ENCODE data around the gene LIPK.

DNA sequence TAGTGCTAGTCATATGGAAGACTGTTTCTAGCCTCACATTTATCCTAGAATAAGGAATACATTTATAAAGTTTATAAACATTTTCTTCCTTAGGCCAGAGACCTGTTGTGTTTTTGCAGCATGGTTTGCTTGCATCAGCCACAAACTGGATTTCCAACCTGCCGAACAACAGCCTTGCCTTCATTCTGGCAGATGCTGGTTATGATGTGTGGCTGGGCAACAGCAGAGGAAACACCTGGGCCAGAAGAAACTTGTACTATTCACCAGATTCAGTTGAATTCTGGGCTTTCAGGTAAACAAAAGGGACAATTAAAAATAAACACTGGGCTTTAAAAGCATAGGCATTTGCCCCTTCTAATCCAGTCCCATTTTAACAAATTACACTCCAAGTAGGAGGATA, 37.6 kb upstream of the LIPK start:
- TF ChIP-seq EZH2phosphoT487 (IDR thresholded peaks at IDR 0.05; ENCODE audit: low read depth, severe bottlenecking, unreplicated experiment) = no peak
- TF ChIP-seq, protein P1, sequence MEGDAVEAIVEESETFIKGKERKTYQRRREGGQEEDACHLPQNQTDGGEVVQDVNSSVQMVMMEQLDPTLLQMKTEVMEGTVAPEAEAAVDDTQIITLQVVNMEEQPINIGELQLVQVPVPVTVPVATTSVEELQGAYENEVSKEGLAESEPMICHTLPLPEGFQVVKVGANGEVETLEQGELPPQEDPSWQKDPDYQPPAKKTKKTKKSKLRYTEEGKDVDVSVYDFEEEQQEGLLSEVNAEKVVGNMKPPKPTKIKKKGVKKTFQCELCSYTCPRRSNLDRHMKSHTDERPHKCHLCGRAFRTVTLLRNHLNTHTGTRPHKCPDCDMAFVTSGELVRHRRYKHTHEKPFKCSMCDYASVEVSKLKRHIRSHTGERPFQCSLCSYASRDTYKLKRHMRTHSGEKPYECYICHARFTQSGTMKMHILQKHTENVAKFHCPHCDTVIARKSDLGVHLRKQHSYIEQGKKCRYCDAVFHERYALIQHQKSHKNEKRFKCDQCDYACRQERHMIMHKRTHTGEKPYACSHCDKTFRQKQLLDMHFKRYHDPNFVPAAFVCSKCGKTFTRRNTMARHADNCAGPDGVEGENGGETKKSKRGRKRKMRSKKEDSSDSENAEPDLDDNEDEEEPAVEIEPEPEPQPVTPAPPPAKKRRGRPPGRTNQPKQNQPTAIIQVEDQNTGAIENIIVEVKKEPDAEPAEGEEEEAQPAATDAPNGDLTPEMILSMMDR (IDR thresholded peaks at IDR 0.05; ENCODE audit: poor library complexity) = no peak
